GM04504 (cell line): ENCODE results near the gene MRGPRX2.

Experiments
- DNase-seq: peaks from one replicate; pipeline ENCODE4 v3.0.0-alpha.2; 2012; ENCODE audit warnings: low read depth

Gene MRGPRX2

GRCh38 chr11:19060629-19061028 is at the start of gene MRGPRX2:
TSS of gene MRGPRX2 (minus strand) at chr11:19060717. CDS start at chr11:19056402, 4,315 bp downstream.
- no peak for DNase-seq

- no peak for DNase-seq
These were observed 49.8 kb upstream of the MRGPRX2 start for GRCh38 chr11:19110295-19110694.

- DNase-seq = no peak
These were observed 46.6 kb upstream of the MRGPRX2 start for GRCh38 chr11:19107125-19107524.

GRCh38 chr11:19105011-19105410 is 44.5 kb upstream of the MRGPRX2 start:
- no peak for DNase-seq

- DNase-seq = no peak
These were observed 42.0 kb upstream of the MRGPRX2 start for GRCh38 chr11:19102521-19102900.

GRCh38 chr11:19101796-19102520 is 41.4 kb upstream of the MRGPRX2 start:
- no peak for DNase-seq

GRCh38 chr11:19100885-19101284 is 40.4 kb upstream of the MRGPRX2 start:
- DNase-seq = no peak

GRCh38 chr11:19099093-19099492 is 38.6 kb upstream of the MRGPRX2 start:
- no peak for DNase-seq

- DNase-seq = no peak
These were observed 34.3 kb upstream of the MRGPRX2 start for GRCh38 chr11:19094859-19095258.

GRCh38 chr11:19093976-19094375 is 33.5 kb upstream of the MRGPRX2 start:
- no peak for DNase-seq

- no peak for DNase-seq
These were observed 32.3 kb upstream of the MRGPRX2 start for GRCh38 chr11:19092850-19093249.

- DNase-seq = no peak
These were observed 31.8 kb upstream of the MRGPRX2 start for GRCh38 chr11:19092342-19092741.

GRCh38 chr11:19091366-19091765 is 30.8 kb upstream of the MRGPRX2 start:
- DNase-seq = no peak

GRCh38 chr11:19089421-19089820 is 28.9 kb upstream of the MRGPRX2 start:
- no peak for DNase-seq

GRCh38 chr11:19088791-19089190 is 28.3 kb upstream of the MRGPRX2 start:
- no peak for DNase-seq

GRCh38 chr11:19087658-19088057 is 27.1 kb upstream of the MRGPRX2 start:
- peak; percentile 65 for DNase-seq

GRCh38 chr11:19084661-19085315 is 24.3 kb upstream of the MRGPRX2 start:
- no peak for DNase-seq

- DNase-seq = no peak
These were observed 22.6 kb upstream of the MRGPRX2 start for GRCh38 chr11:19083166-19083565.

GRCh38 chr11:19080579-19080993 is 20.1 kb upstream of the MRGPRX2 start:
- peak; percentile 28 for DNase-seq

- DNase-seq = peak; percentile 95
These were observed 19.3 kb upstream of the MRGPRX2 start for GRCh38 chr11:19079643-19080440.

- no peak for DNase-seq
These were observed 17.4 kb upstream of the MRGPRX2 start for GRCh38 chr11:19077965-19078364.

GRCh38 chr11:19076744-19077589 is 16.4 kb upstream of the MRGPRX2 start:
- no peak for DNase-seq
